NB4 (cell line): ENCODE measurements around the gene SERPINE2.
A peak's percentile ranks its signal among the peaks of the same experiment; 100 is the strongest.

ENCODE experiments used
- DNase-seq: peaks from one replicate; pipeline ENCODE4 v3.0.0; 2010; ENCODE audit warnings: low read depth
- H3K4me3 ChIP-seq: one replicate; pipeline ENCODE4 v1.5.1; 2011; ENCODE audit warnings: mild to moderate bottlenecking, low read depth, low read length, moderate library complexity
- CTCF ChIP-seq: IDR thresholded peaks from one replicate; pipeline ENCODE4 v1.5.1; 2012; ENCODE audit warnings: low read depth, low read length
- MAX ChIP-seq: IDR thresholded peaks from 2 replicates; pipeline ENCODE4 v1.6.1; 2011; ENCODE audit warnings: low read depth, low read length
- MYC ChIP-seq: IDR thresholded peaks from 2 replicates; pipeline ENCODE4 v1.6.1; 2011; ENCODE audit warnings: low read depth, low read length
- POLR2A ChIP-seq: IDR thresholded peaks from 2 replicates; pipeline ENCODE4 v1.6.1; 2011; ENCODE audit warnings: mild to moderate bottlenecking; ENCODE audit not compliant: insufficient read length; ENCODE audit errors: extremely low read depth

Gene SERPINE2

GRCh38 chr2:223989206-223989855 lies 49.8 kb downstream of the SERPINE2 start:
- TF ChIP-seq MAX (no peak), MYC (no peak), POLR2A (no peak), CTCF (no peak)
- H3K4me3 ChIP-seq = no peak overlapping the region
- no peak for DNase-seq

GRCh38 chr2:223981241-223981640 lies 57.8 kb downstream of the SERPINE2 start:
- H3K4me3 ChIP-seq = no peak overlapping the region
- TF ChIP-seq MAX = no peak
- TF ChIP-seq POLR2A = no peak
- no peak for TF ChIP-seq MYC
- TF ChIP-seq CTCF = no peak
- no peak for DNase-seq

DNA sequence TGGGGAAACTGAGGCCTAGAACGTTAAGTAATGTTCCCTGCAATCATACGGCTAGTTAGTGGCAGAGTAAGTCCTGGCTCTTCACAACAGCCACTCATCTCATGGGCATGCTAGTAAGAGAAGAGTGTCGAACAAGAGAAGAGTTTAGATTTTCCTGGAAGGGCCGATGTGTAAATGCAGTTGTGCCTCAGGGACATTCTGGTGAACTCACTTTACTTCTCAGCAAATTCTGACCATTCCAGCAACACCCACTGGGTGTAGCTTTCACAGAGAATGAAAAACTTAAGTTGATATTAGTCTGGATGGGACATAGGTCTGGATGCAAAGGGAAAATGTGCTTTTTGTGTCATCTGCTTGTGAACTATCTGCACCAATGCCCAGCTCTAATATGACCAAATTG lies 58.3 kb downstream of the SERPINE2 start:
- no peak for DNase-seq
- H3K4me3 ChIP-seq = no peak overlapping the region
- TF ChIP-seq MYC (no peak), MAX (no peak), CTCF (no peak), POLR2A (no peak)

DNA sequence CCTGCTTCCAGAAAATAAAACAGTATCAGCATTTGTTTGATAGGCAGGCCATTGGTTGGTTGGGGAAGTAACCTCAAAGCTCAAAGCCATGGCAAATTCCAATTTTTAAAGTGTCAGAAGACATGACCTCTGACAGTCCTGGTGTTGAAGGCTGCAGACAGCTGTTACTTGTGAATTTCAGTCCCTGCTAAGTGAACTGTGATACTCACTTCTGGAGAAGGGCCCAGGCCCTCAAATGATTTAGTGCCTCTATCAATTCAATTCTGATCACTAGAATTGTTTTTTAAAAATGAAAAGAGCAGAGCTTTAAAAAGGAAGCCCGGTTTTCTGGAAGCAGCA lies 58.7 kb downstream of the SERPINE2 start:
- TF ChIP-seq MYC (no peak), POLR2A (no peak), CTCF (no peak), MAX (no peak)
- no peak for DNase-seq
- H3K4me3 ChIP-seq = no peak overlapping the region

GRCh38 chr2:223979730-223980396 lies 59.2 kb downstream of the SERPINE2 start:
- no peak for DNase-seq
- TF ChIP-seq MAX (no peak), CTCF (no peak), MYC (no peak), POLR2A (no peak)
- H3K4me3 ChIP-seq = no peak overlapping the region

DNA sequence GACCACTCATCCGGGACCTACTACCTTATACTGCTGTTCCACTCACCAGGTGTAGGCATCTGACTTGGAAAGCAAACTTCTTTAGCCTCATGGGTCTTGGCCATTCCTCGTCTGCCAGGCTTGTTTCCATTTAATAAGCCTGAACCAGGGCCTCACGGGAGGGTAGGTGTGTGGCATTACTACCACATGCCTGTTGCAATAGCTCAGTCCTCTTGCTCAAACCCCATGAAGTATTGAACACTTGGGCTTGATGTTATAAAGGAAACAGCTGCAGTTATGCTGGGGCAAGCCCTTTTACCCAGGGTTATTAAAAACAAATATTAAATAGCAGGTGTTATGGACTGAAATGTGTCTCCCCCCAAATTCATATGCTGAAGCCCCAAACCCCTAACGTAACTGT lies 60.6 kb downstream of the SERPINE2 start:
- DNase-seq = peak; percentile 17
- no peak overlapping the region for H3K4me3 ChIP-seq
- TF ChIP-seq POLR2A = no peak
- no peak for TF ChIP-seq MYC
- no peak for TF ChIP-seq MAX
- no peak for TF ChIP-seq CTCF
